ENCODE measurements around the gene ITGAL.

ITGAL gene

DNA sequence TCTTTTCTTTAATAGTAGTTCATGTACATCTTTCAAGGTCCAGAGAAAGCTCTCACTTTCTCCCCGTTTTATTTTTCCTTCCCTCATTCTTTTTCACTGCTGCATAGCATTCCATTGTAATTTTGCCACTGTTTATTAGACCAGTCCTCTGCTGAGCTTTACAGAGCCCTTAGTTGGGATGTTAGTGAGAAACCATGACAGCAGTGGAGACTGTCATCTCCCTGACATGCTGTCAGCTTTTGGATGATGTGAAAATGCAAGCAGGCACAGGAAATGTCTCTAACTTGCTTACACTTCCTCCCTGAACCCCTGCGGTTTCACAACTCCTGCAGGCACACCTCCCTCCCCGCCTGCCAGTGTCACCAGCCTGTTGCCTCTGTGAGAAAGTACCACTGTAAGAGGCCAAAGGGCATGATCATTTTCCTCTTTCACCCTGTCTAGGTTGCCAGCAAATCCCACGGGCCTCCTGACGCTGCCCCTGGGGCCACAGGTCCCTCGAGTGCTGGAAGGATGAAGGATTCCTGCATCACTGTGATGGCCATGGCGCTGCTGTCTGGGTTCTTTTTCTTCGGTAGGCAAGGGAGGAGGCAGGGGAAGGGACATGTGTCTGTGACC, at the start of gene ITGAL:
TSS of gene ITGAL (plus strand) at position 415 of the 615 bp plus-strand sequence. CDS start at position 511, 96 bp downstream.
- Histone ChIP-seq H3K4me1 (ENCODE audit: control insufficient read depth, insufficient read depth, low read length) (no peaks in the 10 kb centered on the region), H3K36me3 (ENCODE audit: control insufficient read depth, insufficient read depth, low read length) (no peaks in the 10 kb centered on the region), H3K27me3 (ENCODE audit: control insufficient read depth, insufficient read depth, low read length) (peaks cover 7% of the 10 kb centered on the region), H3K9ac (ENCODE audit: low read depth, low read length) (no peak within 1 kb of the TSS), H3K9me3 (ENCODE audit: control insufficient read depth, insufficient read depth, low read length) (no peaks in the 10 kb centered on the region), H3K4me3 (ENCODE audit: low read depth, low read length) (no peak within 1 kb of the TSS)

GRCh38 chr16:30428055-30428454, 44.5 kb upstream of the ITGAL start:
- Histone ChIP-seq H3K36me3 (ENCODE audit: control insufficient read depth, insufficient read depth, low read length) (peaks cover 29% of the 10 kb centered on the region), H3K9ac (ENCODE audit: low read depth, low read length) (no peak overlapping the region)

GRCh38 chr16:30429418-30429677, 43.2 kb upstream of the ITGAL start:
- no peaks in the 10 kb centered on the region for H3K27me3 ChIP-seq (ENCODE audit: control insufficient read depth, insufficient read depth, low read length)
- no peaks in the 10 kb centered on the region for H3K4me1 ChIP-seq (ENCODE audit: control insufficient read depth, insufficient read depth, low read length)
- peak overlapping the region; percentile 90 for H3K4me3 ChIP-seq (ENCODE audit: low read depth, low read length)
- peaks cover 20% of the 10 kb centered on the region for H3K36me3 ChIP-seq (ENCODE audit: control insufficient read depth, insufficient read depth, low read length)
- H3K9me3 ChIP-seq (ENCODE audit: control insufficient read depth, insufficient read depth, low read length): no peaks in the 10 kb centered on the region
- H3K9ac ChIP-seq (ENCODE audit: low read depth, low read length): no peak overlapping the region

More at GRCh38 chr16:30428055-30428454, 44.5 kb upstream of the ITGAL start:
- H3K27me3 ChIP-seq (ENCODE audit: control insufficient read depth, insufficient read depth, low read length): no peaks in the 10 kb centered on the region
- no peaks in the 10 kb centered on the region for H3K9me3 ChIP-seq (ENCODE audit: control insufficient read depth, insufficient read depth, low read length)
- H3K4me3 ChIP-seq (ENCODE audit: low read depth, low read length): no peak overlapping the region
- no peaks in the 10 kb centered on the region for H3K4me1 ChIP-seq (ENCODE audit: control insufficient read depth, insufficient read depth, low read length)

- peaks cover 16% of the 10 kb centered on the region for H3K36me3 ChIP-seq (ENCODE audit: control insufficient read depth, insufficient read depth, low read length)
- no peaks in the 10 kb centered on the region for H3K9me3 ChIP-seq (ENCODE audit: control insufficient read depth, insufficient read depth, low read length)
- peak within 1 kb of the TSS; percentile 90 for H3K4me3 ChIP-seq (ENCODE audit: low read depth, low read length)
- no peaks in the 10 kb centered on the region for H3K4me1 ChIP-seq (ENCODE audit: control insufficient read depth, insufficient read depth, low read length)
- H3K27me3 ChIP-seq (ENCODE audit: control insufficient read depth, insufficient read depth, low read length): no peaks in the 10 kb centered on the region
- peak within 1 kb of the TSS; percentile 42 for H3K9ac ChIP-seq (ENCODE audit: low read depth, low read length)
Measured at GRCh38 chr16:30429678-30430427, 42.7 kb upstream of the ITGAL start, which contains the start of gene DCTPP1. DCTPP1 (minus strand) TSS chr16:30430030; CDS start chr16:30429980, 50 bp downstream.

DNA sequence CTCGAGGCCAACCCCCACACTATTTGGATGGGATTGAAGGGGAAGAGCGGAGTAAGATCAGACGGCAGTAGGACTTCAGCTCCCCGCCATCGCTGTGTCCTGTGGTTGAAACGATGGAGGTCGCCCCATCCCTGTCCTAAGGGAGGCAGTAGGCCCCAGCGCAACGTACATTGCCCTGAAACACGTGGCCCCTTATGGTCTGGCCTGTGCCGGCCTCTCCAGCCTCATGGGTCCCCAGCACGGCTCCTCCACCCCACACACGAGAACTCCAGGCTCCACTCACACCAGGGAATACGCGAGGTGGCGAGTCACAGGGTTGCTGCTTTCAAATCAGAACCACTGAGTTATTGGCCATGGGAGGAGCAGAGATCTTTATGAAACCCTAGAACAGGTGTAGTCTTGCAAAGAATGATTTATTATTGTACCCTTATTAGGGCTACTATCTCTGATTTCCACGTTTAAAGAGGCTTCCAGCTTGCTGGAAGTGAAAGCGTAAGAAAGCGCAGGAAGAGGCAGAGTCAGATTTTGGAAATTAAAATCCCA, 42.0 kb upstream of the ITGAL start:
- Histone ChIP-seq H3K4me3 (ENCODE audit: low read depth, low read length) (peak overlapping the region; percentile 44), H3K36me3 (ENCODE audit: control insufficient read depth, insufficient read depth, low read length) (peaks cover 15% of the 10 kb centered on the region), H3K9me3 (ENCODE audit: control insufficient read depth, insufficient read depth, low read length) (no peaks in the 10 kb centered on the region), H3K4me1 (ENCODE audit: control insufficient read depth, insufficient read depth, low read length) (no peaks in the 10 kb centered on the region), H3K9ac (ENCODE audit: low read depth, low read length) (no peak overlapping the region), H3K27me3 (ENCODE audit: control insufficient read depth, insufficient read depth, low read length) (no peaks in the 10 kb centered on the region)

DNA sequence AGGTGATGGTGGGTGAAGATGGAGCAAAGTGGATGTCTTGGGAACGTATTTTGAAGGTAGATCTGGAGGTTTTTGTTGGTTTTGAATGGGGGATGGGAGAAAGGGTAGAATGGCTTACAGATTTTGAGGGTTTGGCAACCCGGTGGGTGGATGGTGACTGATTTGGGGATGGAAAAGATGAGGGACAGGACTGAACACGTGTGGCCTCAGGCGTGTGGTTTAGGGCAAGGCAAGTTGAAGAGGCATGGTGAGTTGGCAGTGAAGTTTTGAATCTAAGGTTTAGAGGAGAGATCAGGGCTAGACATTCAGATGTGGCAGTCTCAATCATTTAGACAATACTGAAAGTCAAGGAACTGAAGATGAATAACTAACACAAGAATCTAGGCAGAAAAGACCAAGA, 37.7 kb upstream of the ITGAL start:
- Histone ChIP-seq H3K4me3 (ENCODE audit: low read depth, low read length) (no peak overlapping the region), H3K9me3 (ENCODE audit: control insufficient read depth, insufficient read depth, low read length) (no peaks in the 10 kb centered on the region), H3K36me3 (ENCODE audit: control insufficient read depth, insufficient read depth, low read length) (no peaks in the 10 kb centered on the region), H3K4me1 (ENCODE audit: control insufficient read depth, insufficient read depth, low read length) (no peaks in the 10 kb centered on the region), H3K9ac (ENCODE audit: low read depth, low read length) (no peak overlapping the region), H3K27me3 (ENCODE audit: control insufficient read depth, insufficient read depth, low read length) (no peaks in the 10 kb centered on the region)

DNA sequence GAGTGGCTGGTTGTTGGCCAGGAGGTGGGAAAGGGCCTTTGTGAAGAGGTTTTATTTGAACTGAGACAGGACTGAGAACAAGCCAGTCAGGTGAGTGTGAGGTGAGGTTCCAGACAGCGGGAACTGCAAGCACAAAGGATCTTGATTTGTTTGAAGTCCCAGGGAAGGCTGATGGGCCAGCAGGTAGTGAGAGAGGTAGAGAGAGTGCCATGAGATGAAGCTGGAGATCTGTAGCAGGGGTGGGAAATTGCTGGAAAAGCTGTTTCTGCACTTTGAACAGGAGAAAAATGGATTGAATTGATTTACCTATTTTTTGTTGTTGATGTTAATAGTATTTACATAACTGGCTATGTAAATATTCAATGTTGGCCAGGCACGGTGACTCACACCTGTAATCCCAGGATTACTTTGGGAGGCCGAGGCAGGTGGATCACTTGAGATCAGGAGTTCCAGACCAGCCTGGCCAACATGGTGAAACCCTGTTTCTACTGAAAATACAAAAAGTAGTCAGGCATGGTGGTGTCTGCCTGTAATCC, 35.0 kb upstream of the ITGAL start:
- H3K9me3 ChIP-seq (ENCODE audit: control insufficient read depth, insufficient read depth, low read length): no peaks in the 10 kb centered on the region
- H3K36me3 ChIP-seq (ENCODE audit: control insufficient read depth, insufficient read depth, low read length): no peaks in the 10 kb centered on the region
- no peaks in the 10 kb centered on the region for H3K27me3 ChIP-seq (ENCODE audit: control insufficient read depth, insufficient read depth, low read length)
- no peaks in the 10 kb centered on the region for H3K4me1 ChIP-seq (ENCODE audit: control insufficient read depth, insufficient read depth, low read length)
- H3K4me3 ChIP-seq (ENCODE audit: low read depth, low read length): no peak overlapping the region
- H3K9ac ChIP-seq (ENCODE audit: low read depth, low read length): no peak overlapping the region

DNA sequence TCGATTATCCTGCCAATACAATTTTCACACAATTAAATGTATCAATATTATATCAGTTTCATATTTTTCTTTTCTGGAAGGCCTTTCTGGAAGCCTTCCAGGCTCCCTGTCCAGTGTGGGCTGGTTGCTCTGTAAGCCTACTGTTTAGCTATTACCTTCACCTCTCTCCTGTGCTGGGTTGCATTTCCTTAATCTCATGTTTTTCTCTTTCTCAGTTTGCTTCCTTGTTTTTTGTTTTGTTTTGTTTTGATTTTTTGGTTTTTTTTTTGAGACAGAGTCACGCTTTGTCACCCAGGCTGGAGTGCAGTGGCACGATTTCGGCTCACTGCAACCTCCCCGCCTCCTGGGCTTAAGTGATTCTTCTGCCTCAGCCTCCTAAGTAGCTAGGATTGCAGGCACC, 33.7 kb upstream of the ITGAL start:
- H3K36me3 ChIP-seq (ENCODE audit: control insufficient read depth, insufficient read depth, low read length): no peaks in the 10 kb centered on the region

GRCh38 chr16:30439720-30440348, 32.7 kb upstream of the ITGAL start:
- H3K27me3 ChIP-seq (ENCODE audit: control insufficient read depth, insufficient read depth, low read length): no peaks in the 10 kb centered on the region

More for the DNA sequence above, 33.7 kb upstream of the ITGAL start:
- Histone ChIP-seq H3K4me1 (ENCODE audit: control insufficient read depth, insufficient read depth, low read length) (no peaks in the 10 kb centered on the region), H3K4me3 (ENCODE audit: low read depth, low read length) (no peak overlapping the region), H3K27me3 (ENCODE audit: control insufficient read depth, insufficient read depth, low read length) (no peaks in the 10 kb centered on the region), H3K9ac (ENCODE audit: low read depth, low read length) (no peak overlapping the region), H3K9me3 (ENCODE audit: control insufficient read depth, insufficient read depth, low read length) (no peaks in the 10 kb centered on the region)

GRCh38 chr16:30443631-30444030, 28.9 kb upstream of the ITGAL start:
- H3K4me3 ChIP-seq (ENCODE audit: low read depth, low read length): no peak overlapping the region
- H3K36me3 ChIP-seq (ENCODE audit: control insufficient read depth, insufficient read depth, low read length): peaks cover 2% of the 10 kb centered on the region
- peaks cover 3% of the 10 kb centered on the region for H3K4me1 ChIP-seq (ENCODE audit: control insufficient read depth, insufficient read depth, low read length)
- peaks cover 4% of the 10 kb centered on the region for H3K27me3 ChIP-seq (ENCODE audit: control insufficient read depth, insufficient read depth, low read length)
- H3K9me3 ChIP-seq (ENCODE audit: control insufficient read depth, insufficient read depth, low read length): no peaks in the 10 kb centered on the region
- no peak overlapping the region for H3K9ac ChIP-seq (ENCODE audit: low read depth, low read length)

More at GRCh38 chr16:30439720-30440348, 32.7 kb upstream of the ITGAL start:
- Histone ChIP-seq H3K4me3 (ENCODE audit: low read depth, low read length) (no peak overlapping the region), H3K36me3 (ENCODE audit: control insufficient read depth, insufficient read depth, low read length) (peaks cover under 1% of the 10 kb centered on the region), H3K9ac (ENCODE audit: low read depth, low read length) (no peak overlapping the region), H3K4me1 (ENCODE audit: control insufficient read depth, insufficient read depth, low read length) (no peaks in the 10 kb centered on the region), H3K9me3 (ENCODE audit: control insufficient read depth, insufficient read depth, low read length) (no peaks in the 10 kb centered on the region)

DNA sequence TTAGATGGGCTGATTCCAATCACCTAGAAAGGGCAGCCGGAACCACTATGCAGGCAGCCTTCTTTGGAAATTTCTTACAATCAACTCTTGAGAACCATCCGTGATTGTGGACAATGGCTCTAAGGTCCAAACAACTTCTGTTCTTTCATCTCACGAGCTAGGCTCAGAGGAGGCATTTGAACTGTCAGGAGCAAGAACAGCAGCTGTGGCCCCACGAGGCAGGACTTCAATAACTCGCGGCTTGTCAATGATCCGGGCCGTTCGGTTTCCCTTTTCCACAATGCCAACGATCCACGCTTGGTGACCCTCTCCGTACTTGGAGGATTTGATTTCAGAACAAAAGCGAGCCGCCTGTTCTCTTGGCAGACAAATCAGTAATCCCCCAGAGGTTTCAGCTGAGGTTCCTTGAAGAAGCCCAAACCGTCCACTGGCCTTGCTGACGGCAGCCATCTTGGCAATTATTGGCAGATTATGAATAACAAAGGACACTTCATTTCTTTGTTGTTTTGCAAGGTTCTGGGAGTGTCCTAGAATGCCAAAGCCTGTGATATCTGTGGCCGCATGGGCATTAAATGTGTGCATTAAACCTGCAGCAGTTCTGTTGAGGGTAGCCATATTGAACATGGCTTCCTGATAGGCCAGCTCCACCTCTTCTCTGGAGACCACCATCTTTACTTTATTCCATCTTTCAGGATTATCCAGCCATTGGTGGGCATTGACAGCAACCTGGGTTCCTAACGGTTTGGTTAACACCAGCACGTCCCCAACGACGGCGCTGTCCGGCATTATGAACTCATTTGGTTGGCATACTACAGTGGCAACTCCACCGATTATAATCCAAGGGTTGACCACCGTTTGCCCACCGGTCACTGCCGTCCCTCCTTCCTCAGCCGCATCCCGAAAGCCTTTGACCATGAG, 28.1 kb upstream of the ITGAL start:
- H3K9ac ChIP-seq (ENCODE audit: low read depth, low read length): peak overlapping the region; percentile 37
- H3K4me3 ChIP-seq (ENCODE audit: low read depth, low read length): peak overlapping the region; percentile 93
- peaks cover 3% of the 10 kb centered on the region for H3K4me1 ChIP-seq (ENCODE audit: control insufficient read depth, insufficient read depth, low read length)

More for the DNA sequence above, 28.1 kb upstream of the ITGAL start:
- Histone ChIP-seq H3K36me3 (ENCODE audit: control insufficient read depth, insufficient read depth, low read length) (peaks cover 2% of the 10 kb centered on the region), H3K27me3 (ENCODE audit: control insufficient read depth, insufficient read depth, low read length) (peaks cover 4% of the 10 kb centered on the region), H3K9me3 (ENCODE audit: control insufficient read depth, insufficient read depth, low read length) (no peaks in the 10 kb centered on the region)
